ENCODE measurements around the gene PYHIN1.

GRCh38 chr1:158942490-158942889, 11.1 kb downstream of the PYHIN1 start:
- TF ChIP-seq CTCF (IDR thresholded peaks at IDR 0.05 in 2 of 3, conservative IDR thresholded peaks at IDR 0.05 in 1 of 3; ENCODE audit: borderline replicate concordance in 1 of 3, insufficient read depth in 1 of 3, low read depth in 2 of 3, low read length in 2 of 3) (no peak), EZH2 (IDR thresholded peaks at IDR 0.05) (no peak), POLR2A (IDR thresholded peaks at IDR 0.05; ENCODE audit: borderline replicate concordance, extremely low read depth, insufficient read depth, insufficient read length) (no peak), POLR2AphosphoS5 (IDR thresholded peaks at IDR 0.05; ENCODE audit: low read depth, low read length) (no peak), YY1 (IDR thresholded peaks at IDR 0.05; ENCODE audit: extremely low read depth, insufficient replicate concordance, low read depth, low read length) (no peak), SP1 (IDR thresholded peaks at IDR 0.05; ENCODE audit: low read depth) (no peak), RAD21 (IDR thresholded peaks at IDR 0.05; ENCODE audit: low read depth) (no peak), EZH2phosphoT487 (IDR thresholded peaks at IDR 0.05; ENCODE audit: borderline replicate concordance) (no peak), JUND (IDR thresholded peaks at IDR 0.05) (no peak), ZNF274 (IDR thresholded peaks at IDR 0.05; ENCODE audit: low read depth, low read length) (no peak)
- TF ChIP-seq, protein P1, sequence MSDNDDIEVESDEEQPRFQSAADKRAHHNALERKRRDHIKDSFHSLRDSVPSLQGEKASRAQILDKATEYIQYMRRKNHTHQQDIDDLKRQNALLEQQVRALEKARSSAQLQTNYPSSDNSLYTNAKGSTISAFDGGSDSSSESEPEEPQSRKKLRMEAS (IDR thresholded peaks at IDR 0.05), result no peak
